IPS-18a (cell line): ENCODE measurements around the gene TAS2R60.
"Not testable (repeated sequence)": the region's sequence is repeated elsewhere in the genome, so short reads cannot be mapped to it uniquely, and the experiment has no call there.

Experiments
- H3K27ac ChIP-seq: one replicate; pipeline ENCODE4 v1.5.1; 2013; ENCODE audit warnings: low read length
- H3K27me3 ChIP-seq: one replicate; pipeline ENCODE4 v1.6.1; 2013; ENCODE audit warnings: mild to moderate bottlenecking, low read length; ENCODE audit not compliant: control insufficient read depth, insufficient read depth
- H3K36me3 ChIP-seq: one replicate; pipeline ENCODE4 v1.6.1; 2013; ENCODE audit warnings: low read depth, low read length; ENCODE audit not compliant: control insufficient read depth
- H3K4me1 ChIP-seq: one replicate; pipeline ENCODE4 v1.6.1; 2013; ENCODE audit warnings: low read depth, low read length; ENCODE audit not compliant: control insufficient read depth
- H3K4me3 ChIP-seq: one replicate; pipeline ENCODE4 v1.5.1; 2013; ENCODE audit warnings: low read length
- H3K9ac ChIP-seq: one replicate; pipeline ENCODE4 v1.6.1; 2013; ENCODE audit warnings: mild to moderate bottlenecking, low read length, moderate library complexity
- H3K9me3 ChIP-seq: one replicate; pipeline ENCODE4 v1.6.1; 2013; ENCODE audit warnings: low read depth, low read length; ENCODE audit not compliant: control insufficient read depth

Gene TAS2R60

GRCh38 chr7:143462045-143462444, 18.8 kb downstream of the TAS2R60 start:
- no peaks in the 10 kb centered on the region for H3K27me3 ChIP-seq
- peaks cover 6% of the 10 kb centered on the region for H3K9me3 ChIP-seq
- no peaks in the 10 kb centered on the region for H3K36me3 ChIP-seq

GRCh38 chr7:143463556-143463955, 20.3 kb downstream of the TAS2R60 start:
- no peak overlapping the region for H3K4me3 ChIP-seq
- H3K4me1 ChIP-seq, result no peaks in the 10 kb centered on the region
- H3K36me3 ChIP-seq, result no peaks in the 10 kb centered on the region
- H3K27me3 ChIP-seq, result no peaks in the 10 kb centered on the region
- no peak overlapping the region for H3K9ac ChIP-seq
- H3K9me3 ChIP-seq, result peaks cover 6% of the 10 kb centered on the region
- H3K27ac ChIP-seq, result no peak overlapping the region

More at GRCh38 chr7:143462045-143462444, 18.8 kb downstream of the TAS2R60 start:
- Histone ChIP-seq H3K4me1 (no peaks in the 10 kb centered on the region), H3K9ac (no peak overlapping the region), H3K4me3 (no peak overlapping the region), H3K27ac (no peak overlapping the region)

GRCh38 chr7:143463957-143464356, 20.7 kb downstream of the TAS2R60 start:
- H3K9me3 ChIP-seq, result peaks cover 6% of the 10 kb centered on the region
- no peak overlapping the region for H3K27ac ChIP-seq
- no peaks in the 10 kb centered on the region for H3K4me1 ChIP-seq
- H3K27me3 ChIP-seq, result no peaks in the 10 kb centered on the region
- no peaks in the 10 kb centered on the region for H3K36me3 ChIP-seq
- no peak overlapping the region for H3K9ac ChIP-seq
- no peak overlapping the region for H3K4me3 ChIP-seq

DNA sequence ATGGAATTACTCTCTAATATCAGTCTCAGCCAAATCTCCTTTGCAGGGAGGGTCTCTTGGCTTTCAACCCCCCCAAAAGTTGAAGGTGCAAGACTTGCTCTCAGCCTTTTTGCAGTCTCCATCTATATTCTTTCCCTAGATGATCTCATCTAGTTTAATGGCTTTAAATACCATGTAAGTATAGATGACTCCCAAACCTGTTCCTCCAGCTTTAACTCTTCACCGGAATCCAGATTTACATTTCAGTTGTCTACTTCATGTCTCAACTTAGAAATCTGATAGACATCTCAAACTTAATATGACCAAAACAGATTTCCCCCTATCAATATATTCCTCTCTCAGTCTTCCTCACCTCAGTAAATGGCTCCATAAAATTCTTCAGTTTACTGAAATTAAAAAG, 24.5 kb downstream of the TAS2R60 start:
- H3K9me3 ChIP-seq, result no peaks in the 10 kb centered on the region
- no peaks in the 10 kb centered on the region for H3K36me3 ChIP-seq
- H3K4me1 ChIP-seq, result no peaks in the 10 kb centered on the region
- no peak overlapping the region for H3K9ac ChIP-seq
- H3K4me3 ChIP-seq, result no peak overlapping the region
- H3K27ac ChIP-seq, result no peak overlapping the region
- no peaks in the 10 kb centered on the region for H3K27me3 ChIP-seq

DNA sequence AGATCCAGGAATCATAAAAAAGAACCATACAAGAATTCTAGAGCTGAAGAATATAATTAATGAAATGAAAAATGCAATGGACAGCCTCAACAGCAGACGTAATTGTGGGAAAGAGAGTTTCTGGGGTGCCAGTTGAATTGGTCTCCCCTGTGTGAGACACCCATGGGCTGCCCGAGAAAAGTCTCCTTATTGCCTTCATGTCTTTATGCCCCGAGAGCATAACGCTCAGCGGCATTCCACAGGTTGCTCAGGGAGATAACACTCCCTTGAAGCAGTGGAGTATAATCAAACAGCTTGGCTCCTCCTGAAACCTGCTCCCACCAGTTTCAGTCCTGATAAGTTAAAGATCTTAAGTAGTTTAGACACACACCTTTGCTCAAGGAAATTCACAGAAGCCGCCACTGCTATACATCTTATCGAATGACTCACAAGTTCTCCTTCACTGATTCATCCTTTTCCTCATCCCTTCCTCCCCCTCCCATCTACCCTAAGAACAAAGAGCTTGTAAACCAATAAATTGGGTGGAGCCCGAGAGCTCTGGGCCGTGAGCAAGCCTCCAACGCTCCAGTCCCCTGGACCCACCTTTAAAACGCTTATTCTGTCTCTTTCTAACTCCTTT, 28.9 kb downstream of the TAS2R60 start:
- not testable (repeated sequence) for H3K4me1 ChIP-seq, H3K27ac ChIP-seq, H3K27me3 ChIP-seq, H3K9ac ChIP-seq, H3K9me3 ChIP-seq, H3K36me3 ChIP-seq, H3K4me3 ChIP-seq

GRCh38 chr7:143477501-143478150, 34.4 kb downstream of the TAS2R60 start, which contains the start of gene TAS2R41:
Gene TAS2R41, plus strand, starts transcription at chr7:143477873. Its CDS starts 0 bp downstream, at chr7:143477873.
- Histone ChIP-seq H3K9ac (no peak within 1 kb of the TSS), H3K4me3 (no peak within 1 kb of the TSS), H3K9me3 (no peaks in the 10 kb centered on the region), H3K27me3 (no peaks in the 10 kb centered on the region), H3K4me1 (no peaks in the 10 kb centered on the region), H3K36me3 (no peaks in the 10 kb centered on the region), H3K27ac (no peak within 1 kb of the TSS)

- Histone ChIP-seq H3K36me3 (no peaks in the 10 kb centered on the region), H3K4me3 (no peak overlapping the region), H3K27me3 (no peaks in the 10 kb centered on the region), H3K9ac (no peak overlapping the region), H3K27ac (no peak overlapping the region), H3K9me3 (no peaks in the 10 kb centered on the region), H3K4me1 (no peaks in the 10 kb centered on the region)
Observed at GRCh38 chr7:143479055-143479766, 36.0 kb downstream of the TAS2R60 start.

GRCh38 chr7:143480501-143480900, 37.2 kb downstream of the TAS2R60 start:
- Histone ChIP-seq H3K27ac (no peak overlapping the region), H3K9me3 (no peaks in the 10 kb centered on the region), H3K4me3 (no peak overlapping the region), H3K9ac (no peak overlapping the region), H3K27me3 (no peaks in the 10 kb centered on the region), H3K36me3 (no peaks in the 10 kb centered on the region), H3K4me1 (no peaks in the 10 kb centered on the region)

DNA sequence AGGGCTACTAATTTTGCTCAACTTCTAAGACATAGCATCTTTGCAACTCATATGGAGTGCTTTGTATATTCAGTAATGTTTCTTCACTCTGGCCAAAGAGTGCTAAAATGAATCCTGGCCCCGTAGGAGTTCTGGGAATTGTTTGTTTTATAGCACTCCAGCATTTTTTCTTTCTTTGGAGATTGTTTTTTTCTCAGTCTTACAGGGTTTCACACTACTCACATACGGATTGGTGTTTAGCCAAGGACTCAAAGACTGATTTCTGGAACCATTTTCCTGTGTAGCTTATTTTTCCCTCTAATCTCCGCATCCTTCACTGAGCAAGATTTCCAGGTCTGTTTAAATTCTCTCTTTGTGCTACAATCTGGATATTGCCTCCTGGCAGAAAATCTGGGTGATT, 40.9 kb downstream of the TAS2R60 start:
- H3K9ac ChIP-seq, result no peak overlapping the region
- H3K9me3 ChIP-seq, result no peaks in the 10 kb centered on the region
- no peaks in the 10 kb centered on the region for H3K36me3 ChIP-seq
- no peak overlapping the region for H3K4me3 ChIP-seq
- no peaks in the 10 kb centered on the region for H3K27me3 ChIP-seq
- H3K4me1 ChIP-seq, result no peaks in the 10 kb centered on the region
- H3K27ac ChIP-seq, result no peak overlapping the region

GRCh38 chr7:143485094-143485493, 41.8 kb downstream of the TAS2R60 start:
- H3K4me3 ChIP-seq, result no peak overlapping the region
- no peak overlapping the region for H3K9ac ChIP-seq
- H3K9me3 ChIP-seq, result no peaks in the 10 kb centered on the region
- no peaks in the 10 kb centered on the region for H3K4me1 ChIP-seq
- no peaks in the 10 kb centered on the region for H3K27me3 ChIP-seq
- H3K27ac ChIP-seq, result no peak overlapping the region
- H3K36me3 ChIP-seq, result no peaks in the 10 kb centered on the region

DNA sequence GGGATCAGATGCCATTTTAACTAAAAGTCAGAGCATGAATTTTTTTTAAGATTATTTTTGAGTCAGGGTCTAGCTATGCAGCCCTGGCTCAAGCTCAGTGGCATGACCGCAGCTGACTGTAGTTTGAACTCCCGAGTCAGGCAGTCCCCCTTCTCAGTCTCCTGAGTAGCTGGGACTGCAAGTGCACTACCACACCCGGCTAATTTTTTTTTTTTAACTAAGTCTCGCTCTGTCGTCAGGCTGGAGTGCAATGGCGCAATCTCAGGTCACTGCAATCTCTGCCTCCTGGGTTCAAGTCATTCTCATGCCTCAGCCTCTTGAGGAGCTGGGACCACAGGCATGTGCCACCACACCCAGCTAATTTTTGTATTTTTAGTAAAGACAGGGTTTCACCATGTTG, 42.2 kb downstream of the TAS2R60 start:
- no peak overlapping the region for H3K9ac ChIP-seq
- no peak overlapping the region for H3K27ac ChIP-seq
- H3K36me3 ChIP-seq, result no peaks in the 10 kb centered on the region
- H3K4me1 ChIP-seq, result no peaks in the 10 kb centered on the region
- H3K4me3 ChIP-seq, result no peak overlapping the region
- no peaks in the 10 kb centered on the region for H3K27me3 ChIP-seq
- no peaks in the 10 kb centered on the region for H3K9me3 ChIP-seq
